MM.1S (cell line): ENCODE data around the gene SERPINA3.
"Not testable (repeated sequence)": the region's sequence is repeated elsewhere in the genome, so short reads cannot be mapped to it uniquely, and the experiment has no call there.

Source experiments
- DNase-seq: peaks from one replicate; pipeline ENCODE4 v3.0.0-alpha.2; 2015
- H2AFZ ChIP-seq: fragments of 300-600 bp; sonication (generic); 2 replicates; pipeline ENCODE4 v1.6.0; 2016; ENCODE audit warnings: antibody characterized with exemption, low read length
- H3F3A ChIP-seq: fragments of 300-600 bp; sonication (generic); 2 replicates; pipeline ENCODE4 v1.6.1; 2016; ENCODE audit warnings: mild to moderate bottlenecking, antibody characterized with exemption, low read length, moderate library complexity, mixed read lengths; ENCODE audit not compliant: insufficient read depth
- H3K27ac ChIP-seq: fragments of 300-600 bp; sonication (generic); 2 replicates; pipeline ENCODE4 v1.5.1; 2016; ENCODE audit warnings: mild to moderate bottlenecking, low read length
- H3K27me3 ChIP-seq: fragments of 300-600 bp; sonication (generic); replicated peaks from 2 replicates; pipeline ENCODE4 v1.6.0; 2016; ENCODE audit warnings: low read length; ENCODE audit not compliant: insufficient read depth
- H3K36me3 ChIP-seq: fragments of 300-600 bp; sonication (generic); replicated peaks from 2 replicates; pipeline ENCODE4 v1.6.1; 2016; ENCODE audit warnings: mild to moderate bottlenecking, low read length, mixed read lengths; ENCODE audit not compliant: insufficient read depth
- H3K4me1 ChIP-seq: fragments of 300-600 bp; sonication (generic); 2 replicates; pipeline ENCODE4 v1.6.1; 2016; ENCODE audit warnings: low read length, mixed read lengths
- H3K4me2 ChIP-seq: fragments of 300-600 bp; sonication (generic); 2 replicates; pipeline ENCODE4 v1.6.0; 2016; ENCODE audit warnings: low read depth, low read length
- H3K4me3 ChIP-seq: fragments of 300-600 bp; sonication (generic); 2 replicates; pipeline ENCODE4 v1.5.1; 2016; ENCODE audit warnings: low read length, mixed read lengths
- H3K79me2 ChIP-seq: fragments of 300-600 bp; sonication (generic); 2 replicates; pipeline ENCODE4 v1.6.1; 2016; ENCODE audit warnings: mixed run types, low read length, mixed read lengths
- H3K9ac ChIP-seq: fragments of 300-600 bp; sonication (generic); 2 replicates; pipeline ENCODE4 v1.6.1; 2016; ENCODE audit warnings: low read length, mixed read lengths
- H3K9me2 ChIP-seq: fragments of 300-600 bp; sonication (generic); replicated peaks from 2 replicates; pipeline ENCODE4 v1.6.1; 2016; ENCODE audit warnings: mild to moderate bottlenecking, low read length, mixed read lengths; ENCODE audit not compliant: insufficient read depth
- H3K9me3 ChIP-seq: fragments of 300-600 bp; sonication (generic); replicated peaks from 2 replicates; pipeline ENCODE4 v1.6.1; 2016; ENCODE audit warnings: mild to moderate bottlenecking, low read length, mixed read lengths; ENCODE audit not compliant: insufficient read depth
- H4K20me1 ChIP-seq: fragments of 300-600 bp; sonication (generic); 2 replicates; pipeline ENCODE4 v1.6.1; 2016; ENCODE audit warnings: mild to moderate bottlenecking, low read length, moderate library complexity, mixed read lengths; ENCODE audit not compliant: insufficient read depth
- CTCF ChIP-seq: fragments of 300-600 bp; sonication (generic); IDR thresholded peaks from 2 replicates; pipeline ENCODE4 v1.5.1; 2016; ENCODE audit warnings: antibody characterized with exemption, low read length, mixed read lengths
- EZH2 ChIP-seq: fragments of 300-600 bp; sonication (generic); optimal IDR thresholded peaks from 2 replicates; pipeline ENCODE3; 2017; ENCODE audit warnings: low read depth, mild to moderate bottlenecking, antibody characterized with exemption, low read length, mixed read lengths
- EZH2phosphoT487 ChIP-seq: fragments of 300-600 bp; sonication (generic); IDR thresholded peaks from 2 replicates; pipeline ENCODE4 v1.6.1; 2018; ENCODE audit warnings: antibody characterized with exemption, low read length

SERPINA3 gene

GRCh38 chr14:94635154-94635553 is 23.0 kb downstream of the SERPINA3 start:
- no peak for DNase-seq
- Histone ChIP-seq H3K4me2 (no peak overlapping the region), H3K4me3 (no peak overlapping the region), H3K27me3 (no peaks in the 10 kb centered on the region), H3F3A (no peaks in the 10 kb centered on the region), H2AFZ (no peak overlapping the region), H3K9ac (no peak overlapping the region), H3K9me2 (no peaks in the 10 kb centered on the region), H3K36me3 (no peaks in the 10 kb centered on the region), H3K27ac (no peak overlapping the region), H3K9me3 (no peaks in the 10 kb centered on the region), H4K20me1 (no peaks in the 10 kb centered on the region), H3K79me2 (no peaks in the 10 kb centered on the region), H3K4me1 (no peaks in the 10 kb centered on the region)
- TF ChIP-seq EZH2phosphoT487: no peak
- TF ChIP-seq CTCF: no peak
- no peak for TF ChIP-seq EZH2

- H3K9me3 ChIP-seq: no peaks in the 10 kb centered on the region
- DNase-seq: no peak
- H3K9ac ChIP-seq: no peak overlapping the region
- no peaks in the 10 kb centered on the region for H3K9me2 ChIP-seq
- no peaks in the 10 kb centered on the region for H3K79me2 ChIP-seq
- no peaks in the 10 kb centered on the region for H3F3A ChIP-seq
- no peak overlapping the region for H3K4me3 ChIP-seq
- H3K36me3 ChIP-seq: no peaks in the 10 kb centered on the region
- no peak overlapping the region for H2AFZ ChIP-seq
- H3K4me2 ChIP-seq: no peak overlapping the region
- H3K27me3 ChIP-seq: no peaks in the 10 kb centered on the region
- no peak overlapping the region for H3K27ac ChIP-seq
- H3K4me1 ChIP-seq: no peaks in the 10 kb centered on the region
- no peaks in the 10 kb centered on the region for H4K20me1 ChIP-seq
- no peak for TF ChIP-seq EZH2
- TF ChIP-seq EZH2phosphoT487: no peak
- no peak for TF ChIP-seq CTCF
These were observed 24.7 kb downstream of the SERPINA3 start for GRCh38 chr14:94636744-94637412.

GRCh38 chr14:94637814-94638213 is 25.6 kb downstream of the SERPINA3 start:
- not testable (repeated sequence) for H3K27ac ChIP-seq, H3K27me3 ChIP-seq, H3K9me3 ChIP-seq

GRCh38 chr14:94638339-94638738 is 26.1 kb downstream of the SERPINA3 start:
- Histone ChIP-seq H3K36me3 (no peaks in the 10 kb centered on the region), H2AFZ (no peak overlapping the region), H3K27me3 (no peaks in the 10 kb centered on the region), H3K27ac (no peak overlapping the region), H3K79me2 (no peaks in the 10 kb centered on the region), H3K9ac (no peak overlapping the region), H3K4me2 (no peak overlapping the region), H4K20me1 (no peaks in the 10 kb centered on the region), H3K9me3 (no peaks in the 10 kb centered on the region), H3F3A (no peaks in the 10 kb centered on the region), H3K4me1 (no peaks in the 10 kb centered on the region), H3K4me3 (no peak overlapping the region), H3K9me2 (no peaks in the 10 kb centered on the region)
- no peak for DNase-seq
- TF ChIP-seq EZH2 (no peak), CTCF (no peak), EZH2phosphoT487 (no peak)

More at GRCh38 chr14:94637814-94638213, 25.6 kb downstream of the SERPINA3 start:
- H3K79me2 ChIP-seq, H3K9me2 ChIP-seq, H4K20me1 ChIP-seq, H2AFZ ChIP-seq, H3K4me1 ChIP-seq, H3K4me2 ChIP-seq, H3K4me3 ChIP-seq, H3F3A ChIP-seq, DNase-seq, H3K36me3 ChIP-seq, H3K9ac ChIP-seq: not testable (repeated sequence)
